A549 (cell line): ENCODE measurements around the gene RWDD2A. TPM values are rescaled to one million over a fixed set of nuclear protein-coding genes. Genes with fewer than 3 reads are reported as not detected.

ENCODE experiments used
- ATAC-seq, 2 experiments: fragments of 200-7000 bp in 1 of 2; fragments of >200 bp in 1 of 2; cut with Nextera tagmentation in 1 of 2; cut with Tn5 transposase in 1 of 2; 3 replicates each; pipeline versions ENCODE4 v1.8.0 to v1.9.1; 2018 to 2020; ENCODE audit warnings: mild to moderate bottlenecking in 1 of 2, moderate library complexity in 1 of 2
- CTCF ChIA-PET: fragments of 300-600 bp; sonication (Branson Sonifier 250); formaldehyde crosslinking; extraction: SDS; loops from one replicate; lab custom pipeline; 2021; ENCODE audit warnings: antibody characterized with exemption, inconsistent platforms; lab: Yijun Ruan, JAX
- POLR2A ChIA-PET: fragments of 350-600 bp; formaldehyde crosslinking; extraction: SDS; loops from one replicate; lab custom pipeline; 2021; ENCODE audit warnings: antibody characterized with exemption, inconsistent platforms; lab: Yijun Ruan, JAX
- DNase-seq, 2 experiments: peaks; one replicate each; pipeline versions ENCODE4 v3.0.0 to v3.0.0-alpha.2; 2011 to 2016; ENCODE audit warnings: low read depth in 1 of 2, low spot score in 1 of 2
- FAIRE-seq: peaks from 2 replicates; lab custom pipeline; 2011; peaks lifted over from hg19 to GRCh38; lab: Jason Lieb, UNC
- H3K27ac ChIP-seq, 2 experiments: fragments of >200 bp; sonication (Bioruptor Twin); formaldehyde crosslinking; 3 replicates each; pipeline ENCODE4 v1.5.1; 2016 to 2017
- H3K4me1 ChIP-seq: fragments of >200 bp; sonication (Bioruptor Twin); formaldehyde crosslinking; 3 replicates; pipeline ENCODE4 v1.6.1; 2016
- H3K4me2 ChIP-seq: fragments of >200 bp; sonication (Bioruptor Twin); formaldehyde crosslinking; 3 replicates; pipeline ENCODE4 v1.6.1; 2016
- H3K4me3 ChIP-seq: fragments of >200 bp; sonication (Bioruptor Twin); formaldehyde crosslinking; 3 replicates; pipeline ENCODE4 v1.5.1; 2016
- H3K9me3 ChIP-seq: fragments of >200 bp; sonication (Bioruptor Twin); formaldehyde crosslinking; 3 replicates; pipeline ENCODE4 v1.6.1; 2016
- BHLHE40 ChIP-seq: IDR thresholded peaks from 2 replicates; pipeline ENCODE4 v1.6.1; 2012; ENCODE audit warnings: low read depth, low read length, inconsistent platforms
- CBX2 ChIP-seq: fragments of 200-600 bp; sonication (generic); IDR thresholded peaks from 2 replicates; pipeline ENCODE4 v1.6.1; 2016; ENCODE audit warnings: low read depth, mild to moderate bottlenecking, borderline replicate concordance
- EHF ChIP-seq: fragments of 250-450 bp; sonication (Bioruptor Pico); IDR thresholded peaks from 2 replicates; pipeline ENCODE4 v1.5.0; 2020; ENCODE audit warnings: mild to moderate bottlenecking
- ESRRA ChIP-seq: fragments of 150-350 bp; IDR thresholded peaks from 2 replicates; pipeline ENCODE4 v1.6.1; 2014; ENCODE audit warnings: mild to moderate bottlenecking, low read length, borderline replicate concordance
- HOXA7 ChIP-seq: fragments of 250-450 bp; sonication (Bioruptor Pico); IDR thresholded peaks from 2 replicates; pipeline ENCODE4 v1.5.0; 2020; ENCODE audit warnings: mild to moderate bottlenecking, moderate library complexity
- HOXB13 ChIP-seq: fragments of 250-450 bp; sonication (Bioruptor Pico); IDR thresholded peaks from 2 replicates; pipeline ENCODE4 v1.5.0; 2020; ENCODE audit warnings: low read depth, mild to moderate bottlenecking, moderate library complexity
- KDM1A ChIP-seq: fragments of 200-600 bp; sonication (generic); IDR thresholded peaks from 2 replicates; pipeline ENCODE4 v1.6.1; 2016; ENCODE audit warnings: low read depth, mild to moderate bottlenecking
- NPAS2 ChIP-seq: fragments of 250-450 bp; sonication (Bioruptor Pico); IDR thresholded peaks from 2 replicates; pipeline ENCODE4 v1.8.0; 2022; ENCODE audit warnings: mild to moderate bottlenecking, moderate library complexity, borderline replicate concordance
- RAD21 ChIP-seq, 2 experiments: fragments of >200 bp in 1 of 2; sonication (Bioruptor Twin) in 1 of 2; formaldehyde crosslinking in 1 of 2; IDR thresholded peaks in 1 of 2; conservative IDR thresholded peaks in 1 of 2; 2 replicates in 1 of 2; 3 replicates in 1 of 2; pipeline ENCODE4 v1.6.1; 2012 to 2018; ENCODE audit warnings: inconsistent platforms in 1 of 2
- RNF2 ChIP-seq: fragments of 200-600 bp; sonication (generic); IDR thresholded peaks from 2 replicates; pipeline ENCODE4 v1.6.1; 2016; ENCODE audit warnings: low read depth, mild to moderate bottlenecking, antibody characterized with exemption, moderate library complexity, borderline replicate concordance
- TFCP2L1 ChIP-seq: fragments of 250-450 bp; sonication (Bioruptor Pico); IDR thresholded peaks from 2 replicates; pipeline ENCODE4 v1.5.0; 2021; ENCODE audit warnings: mild to moderate bottlenecking
- ZC3H11A ChIP-seq: fragments of 450-650 bp; IDR thresholded peaks from 2 replicates; pipeline ENCODE4 v1.6.1; 2014; ENCODE audit warnings: antibody characterized with exemption, mild to moderate bottlenecking
- ZFP36 ChIP-seq: fragments of 450-650 bp; IDR thresholded peaks from 2 replicates; pipeline ENCODE4 v1.6.1; 2014; ENCODE audit warnings: borderline replicate concordance; ENCODE audit not compliant: partially characterized antibody
- ZNF302 ChIP-seq: fragments of 250-450 bp; sonication (Bioruptor Pico); IDR thresholded peaks from 2 replicates; pipeline ENCODE4 v1.9.0; 2021; ENCODE audit warnings: inconsistent platforms, mild to moderate bottlenecking, moderate library complexity
- ZSCAN20 ChIP-seq: fragments of 250-450 bp; sonication (Bioruptor Pico); IDR thresholded peaks from 2 replicates; pipeline ENCODE4 v1.8.0; 2022; ENCODE audit warnings: mild to moderate bottlenecking, moderate library complexity
- WGBS: methylation state at CpG from one replicate; pipeline ENCODE4 v1.1.6; 2017; ENCODE audit errors: missing lambda C conversion rate; 5-methylcytosine and 5-hydroxymethylcytosine counted together
- polyA plus RNA-seq, 4 experiments: library from polyadenylated mRNA; depleted of rRNA in 3 of 4; stranded (reverse); fragments of >200 nt; fragmentation: RNase III in 1 of 4; extraction: RNeasy Plus Mini Kit Qiagen cat#74134 plus additional on column Dnase treatment in 1 of 4; gene quantifications; 2 replicates in 3 of 4; 3 replicates in 1 of 4; pipeline ENCODE4 v1.2.3, GENCODE V29; 2011 to 2017
- TF ChIP-seq, protein P1 (sequence below): fragments of 250-450 bp; sonication (Bioruptor Pico); IDR thresholded peaks from 2 replicates; pipeline ENCODE4 v1.5.0; 2021; ENCODE audit warnings: mild to moderate bottlenecking, moderate library complexity, borderline replicate concordance
- TF ChIP-seq, protein P2 (sequence below): fragments of >200 bp; sonication (Bioruptor Twin); formaldehyde crosslinking; IDR thresholded peaks from 3 replicates; pipeline ENCODE4 v1.6.1; 2016
- TF ChIP-seq, protein P3 (sequence below): fragments of >200 bp; sonication (Bioruptor Twin); formaldehyde crosslinking; IDR thresholded peaks from 3 replicates; pipeline ENCODE4 v1.5.1; 2016
- TF ChIP-seq, protein P4 (sequence below): fragments of >200 bp; sonication (Bioruptor Twin); formaldehyde crosslinking; IDR thresholded peaks from 2 replicates; pipeline ENCODE4 v1.6.1; 2016
- TF ChIP-seq, protein P5 (sequence below): fragments of 200-600 bp; sonication (generic); IDR thresholded peaks from 2 replicates; pipeline ENCODE4 v1.6.1; 2016; ENCODE audit warnings: antibody characterized with exemption, mild to moderate bottlenecking, moderate library complexity
- TF ChIP-seq, protein P6 (sequence below): IDR thresholded peaks from 2 replicates; pipeline ENCODE4 v1.6.1; 2012

The RWDD2A gene
- polyA plus RNA-seq, 2 of the 4 experiments (the other 2 are of a cell fraction), result 2.2 to 4.7 TPM

DNA sequence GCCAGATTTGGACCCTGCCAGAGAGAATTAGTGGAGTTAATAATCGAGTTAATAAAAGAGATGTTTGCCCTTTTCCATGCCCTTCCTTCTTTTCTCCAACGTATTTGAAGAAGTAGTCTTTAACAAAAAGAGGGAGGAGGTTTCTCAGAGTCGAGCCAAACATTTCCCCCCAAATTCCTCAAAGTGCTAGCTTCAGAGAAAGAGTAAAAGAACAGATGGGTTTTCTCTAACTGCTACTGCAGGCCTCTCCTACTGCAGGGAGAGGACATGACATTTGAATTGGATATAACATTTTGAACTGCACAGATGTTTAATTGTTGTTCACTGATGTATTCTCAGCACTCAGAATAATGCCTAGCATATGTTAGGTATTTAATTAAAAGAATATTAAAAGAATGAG lies 25.5 kb downstream of the RWDD2A start:
- H3K4me3 ChIP-seq, result no peak overlapping the region
- H3K27ac ChIP-seq, result no peak overlapping the region
- H3K4me2 ChIP-seq, result no peak overlapping the region
- ChIA-PET CTCF (interaction anchor here (1.4 to 6.1 kb wide), 3 partner anchors 152 to 294 kb away, joined by 3 to 92 read pairs (median 16); partner anchors contain the start of genes DOP1A, PRSS35 and UBE3D), POLR2A (no interaction called here)
- 85% methylated on average over 3 of the region's 3 CpGs for WGBS
- no peaks in the 10 kb centered on the region for H3K9me3 ChIP-seq
- no peak for DNase-seq
- no peak for FAIRE-seq
- ATAC-seq, result no peak
- H3K4me1 ChIP-seq, result no peaks in the 10 kb centered on the region
- TF ChIP-seq, protein P1, sequence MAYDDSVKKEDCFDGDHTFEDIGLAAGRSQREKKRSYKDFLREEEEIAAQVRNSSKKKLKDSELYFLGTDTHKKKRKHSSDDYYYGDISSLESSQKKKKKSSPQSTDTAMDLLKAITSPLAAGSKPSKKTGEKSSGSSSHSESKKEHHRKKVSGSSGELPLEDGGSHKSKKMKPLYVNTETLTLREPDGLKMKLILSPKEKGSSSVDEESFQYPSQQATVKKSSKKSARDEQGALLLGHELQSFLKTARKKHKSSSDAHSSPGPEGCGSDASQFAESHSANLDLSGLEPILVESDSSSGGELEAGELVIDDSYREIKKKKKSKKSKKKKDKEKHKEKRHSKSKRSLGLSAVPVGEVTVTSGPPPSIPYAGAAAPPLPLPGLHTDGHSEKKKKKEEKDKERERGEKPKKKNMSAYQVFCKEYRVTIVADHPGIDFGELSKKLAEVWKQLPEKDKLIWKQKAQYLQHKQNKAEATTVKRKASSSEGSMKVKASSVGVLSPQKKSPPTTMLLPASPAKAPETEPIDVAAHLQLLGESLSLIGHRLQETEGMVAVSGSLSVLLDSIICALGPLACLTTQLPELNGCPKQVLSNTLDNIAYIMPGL (CRISPR knock-in tag), result no peak
- TF ChIP-seq, protein P2, sequence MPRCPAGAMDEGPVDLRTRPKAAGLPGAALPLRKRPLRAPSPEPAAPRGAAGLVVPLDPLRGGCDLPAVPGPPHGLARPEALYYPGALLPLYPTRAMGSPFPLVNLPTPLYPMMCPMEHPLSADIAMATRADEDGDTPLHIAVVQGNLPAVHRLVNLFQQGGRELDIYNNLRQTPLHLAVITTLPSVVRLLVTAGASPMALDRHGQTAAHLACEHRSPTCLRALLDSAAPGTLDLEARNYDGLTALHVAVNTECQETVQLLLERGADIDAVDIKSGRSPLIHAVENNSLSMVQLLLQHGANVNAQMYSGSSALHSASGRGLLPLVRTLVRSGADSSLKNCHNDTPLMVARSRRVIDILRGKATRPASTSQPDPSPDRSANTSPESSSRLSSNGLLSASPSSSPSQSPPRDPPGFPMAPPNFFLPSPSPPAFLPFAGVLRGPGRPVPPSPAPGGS, result no peak
- TF ChIP-seq RNF2 (no peak), ZSCAN20 (CRISPR knock-in tag) (no peak), NPAS2 (CRISPR knock-in tag) (no peak), ZFP36 (no peak)
- TF ChIP-seq, protein P3, sequence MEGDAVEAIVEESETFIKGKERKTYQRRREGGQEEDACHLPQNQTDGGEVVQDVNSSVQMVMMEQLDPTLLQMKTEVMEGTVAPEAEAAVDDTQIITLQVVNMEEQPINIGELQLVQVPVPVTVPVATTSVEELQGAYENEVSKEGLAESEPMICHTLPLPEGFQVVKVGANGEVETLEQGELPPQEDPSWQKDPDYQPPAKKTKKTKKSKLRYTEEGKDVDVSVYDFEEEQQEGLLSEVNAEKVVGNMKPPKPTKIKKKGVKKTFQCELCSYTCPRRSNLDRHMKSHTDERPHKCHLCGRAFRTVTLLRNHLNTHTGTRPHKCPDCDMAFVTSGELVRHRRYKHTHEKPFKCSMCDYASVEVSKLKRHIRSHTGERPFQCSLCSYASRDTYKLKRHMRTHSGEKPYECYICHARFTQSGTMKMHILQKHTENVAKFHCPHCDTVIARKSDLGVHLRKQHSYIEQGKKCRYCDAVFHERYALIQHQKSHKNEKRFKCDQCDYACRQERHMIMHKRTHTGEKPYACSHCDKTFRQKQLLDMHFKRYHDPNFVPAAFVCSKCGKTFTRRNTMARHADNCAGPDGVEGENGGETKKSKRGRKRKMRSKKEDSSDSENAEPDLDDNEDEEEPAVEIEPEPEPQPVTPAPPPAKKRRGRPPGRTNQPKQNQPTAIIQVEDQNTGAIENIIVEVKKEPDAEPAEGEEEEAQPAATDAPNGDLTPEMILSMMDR, result no peak
- TF ChIP-seq, protein P4, sequence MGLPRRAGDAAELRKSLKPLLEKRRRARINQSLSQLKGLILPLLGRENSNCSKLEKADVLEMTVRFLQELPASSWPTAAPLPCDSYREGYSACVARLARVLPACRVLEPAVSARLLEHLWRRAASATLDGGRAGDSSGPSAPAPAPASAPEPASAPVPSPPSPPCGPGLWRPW, result no peak

DNA sequence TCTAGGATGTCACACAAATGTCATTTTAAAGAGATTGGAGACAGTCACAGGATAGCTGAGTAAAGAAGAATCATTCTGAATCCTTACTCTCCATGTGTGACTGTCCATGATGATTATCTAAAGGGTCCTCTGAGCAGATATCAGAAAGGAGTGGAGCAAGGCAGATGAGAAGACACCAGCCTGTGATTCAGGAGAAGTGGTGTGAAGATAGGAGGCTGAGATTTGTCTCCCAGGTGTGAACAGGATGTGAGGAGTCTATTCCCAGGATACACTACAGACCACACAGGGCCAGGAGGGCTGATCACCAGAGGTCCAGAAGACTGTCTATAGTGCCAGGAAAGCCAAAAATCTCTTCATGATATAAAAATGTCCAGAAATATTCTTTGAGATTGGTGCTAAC lies 27.0 kb downstream of the RWDD2A start:
- Histone ChIP-seq H3K4me3 (no peak overlapping the region), H3K4me1 (no peaks in the 10 kb centered on the region), H3K27ac (no peak overlapping the region), H3K9me3 (no peaks in the 10 kb centered on the region), H3K4me2 (no peak overlapping the region)
- TF ChIP-seq, protein P5, sequence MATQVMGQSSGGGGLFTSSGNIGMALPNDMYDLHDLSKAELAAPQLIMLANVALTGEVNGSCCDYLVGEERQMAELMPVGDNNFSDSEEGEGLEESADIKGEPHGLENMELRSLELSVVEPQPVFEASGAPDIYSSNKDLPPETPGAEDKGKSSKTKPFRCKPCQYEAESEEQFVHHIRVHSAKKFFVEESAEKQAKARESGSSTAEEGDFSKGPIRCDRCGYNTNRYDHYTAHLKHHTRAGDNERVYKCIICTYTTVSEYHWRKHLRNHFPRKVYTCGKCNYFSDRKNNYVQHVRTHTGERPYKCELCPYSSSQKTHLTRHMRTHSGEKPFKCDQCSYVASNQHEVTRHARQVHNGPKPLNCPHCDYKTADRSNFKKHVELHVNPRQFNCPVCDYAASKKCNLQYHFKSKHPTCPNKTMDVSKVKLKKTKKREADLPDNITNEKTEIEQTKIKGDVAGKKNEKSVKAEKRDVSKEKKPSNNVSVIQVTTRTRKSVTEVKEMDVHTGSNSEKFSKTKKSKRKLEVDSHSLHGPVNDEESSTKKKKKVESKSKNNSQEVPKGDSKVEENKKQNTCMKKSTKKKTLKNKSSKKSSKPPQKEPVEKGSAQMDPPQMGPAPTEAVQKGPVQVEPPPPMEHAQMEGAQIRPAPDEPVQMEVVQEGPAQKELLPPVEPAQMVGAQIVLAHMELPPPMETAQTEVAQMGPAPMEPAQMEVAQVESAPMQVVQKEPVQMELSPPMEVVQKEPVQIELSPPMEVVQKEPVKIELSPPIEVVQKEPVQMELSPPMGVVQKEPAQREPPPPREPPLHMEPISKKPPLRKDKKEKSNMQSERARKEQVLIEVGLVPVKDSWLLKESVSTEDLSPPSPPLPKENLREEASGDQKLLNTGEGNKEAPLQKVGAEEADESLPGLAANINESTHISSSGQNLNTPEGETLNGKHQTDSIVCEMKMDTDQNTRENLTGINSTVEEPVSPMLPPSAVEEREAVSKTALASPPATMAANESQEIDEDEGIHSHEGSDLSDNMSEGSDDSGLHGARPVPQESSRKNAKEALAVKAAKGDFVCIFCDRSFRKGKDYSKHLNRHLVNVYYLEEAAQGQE, result no peak
- TF ChIP-seq ZFP36, result no peak
- no peak for FAIRE-seq
- no peak for ATAC-seq
- ChIA-PET CTCF (interaction anchor here (1.4 to 6.1 kb wide), 3 partner anchors 154 to 293 kb away, joined by 3 to 92 read pairs (median 16); partner anchors contain the start of genes DOP1A, PRSS35 and UBE3D), POLR2A (no interaction called here)
- DNase-seq, result no peak

DNA sequence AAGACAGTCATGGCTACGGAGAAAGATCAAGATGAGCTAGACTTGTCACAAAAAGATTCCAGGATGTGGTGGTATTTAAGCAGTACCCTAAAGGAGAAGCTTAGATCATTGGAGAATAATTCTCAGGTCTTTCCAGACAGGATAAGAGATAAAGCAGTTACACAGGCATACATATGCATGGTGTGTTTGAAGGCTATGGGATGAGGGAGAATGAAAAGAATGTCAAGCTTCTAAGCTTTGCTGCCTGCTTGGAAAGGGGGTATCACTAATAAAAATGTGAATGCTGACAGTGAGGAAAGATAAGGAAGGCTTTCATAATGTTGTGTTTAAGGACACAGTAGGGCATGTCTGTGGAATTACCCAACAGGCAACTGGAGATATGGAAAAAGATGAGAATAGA lies 28.1 kb downstream of the RWDD2A start:
- Histone ChIP-seq H3K4me3 (no peak overlapping the region), H3K27ac (no peak overlapping the region), H3K4me1 (no peaks in the 10 kb centered on the region), H3K9me3 (no peaks in the 10 kb centered on the region), H3K4me2 (no peak overlapping the region)
- ChIA-PET POLR2A (no interaction called here), CTCF (interaction anchor here (0.7 to 6.1 kb wide), 10 partner anchors 9 to 292 kb away, joined by 3 to 92 read pairs (median 4); partner anchors contain the start of genes DOP1A, PRSS35 and UBE3D)
- DNase-seq, result no peak
- no peak for FAIRE-seq
- ATAC-seq, result no peak
- 95% methylated on average over 1 of the region's 1 CpG for WGBS
- TF ChIP-seq ESRRA (no peak), RAD21 (conservative IDR thresholded peaks at IDR 0.05 in 1 of 2, IDR thresholded peaks at IDR 0.05 in 1 of 2) (no peak), ZC3H11A (no peak), NPAS2 (CRISPR knock-in tag) (no peak), TFCP2L1 (CRISPR knock-in tag) (no peak), HOXA7 (CRISPR knock-in tag) (no peak), BHLHE40 (no peak), EHF (no peak), HOXB13 (no peak), CBX2 (no peak), KDM1A (no peak), ZNF302 (CRISPR knock-in tag) (no peak)
- TF ChIP-seq, protein P6, sequence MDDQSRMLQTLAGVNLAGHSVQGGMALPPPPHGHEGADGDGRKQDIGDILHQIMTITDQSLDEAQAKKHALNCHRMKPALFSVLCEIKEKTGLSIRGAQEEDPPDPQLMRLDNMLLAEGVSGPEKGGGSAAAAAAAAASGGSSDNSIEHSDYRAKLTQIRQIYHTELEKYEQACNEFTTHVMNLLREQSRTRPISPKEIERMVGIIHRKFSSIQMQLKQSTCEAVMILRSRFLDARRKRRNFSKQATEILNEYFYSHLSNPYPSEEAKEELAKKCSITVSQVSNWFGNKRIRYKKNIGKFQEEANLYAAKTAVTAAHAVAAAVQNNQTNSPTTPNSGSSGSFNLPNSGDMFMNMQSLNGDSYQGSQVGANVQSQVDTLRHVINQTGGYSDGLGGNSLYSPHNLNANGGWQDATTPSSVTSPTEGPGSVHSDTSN, result no peak
- TF ChIP-seq, protein P2, result no peak
